A673 (cell line): ENCODE data around the gene SLIT2. TPM values are rescaled to one million over a fixed set of nuclear protein-coding genes. Genes with fewer than 3 reads are reported as not detected.

Experiments used
- BruUV-seq: library from RNA; stranded (reverse); fragments of 400-500 nt; replicated peaks from 2 replicates; lab custom pipeline; 2021; lab: Mats Ljungman, UMichigan
- CTCF ChIA-PET: fragments of 300-600 bp; sonication (Branson Sonifier 250); formaldehyde crosslinking; loops from one replicate; lab custom pipeline; 2022; ENCODE audit warnings: antibody characterized with exemption; lab: Charles Lee
- POLR2A ChIA-PET: fragments of 300-600 bp; sonication (Branson Sonifier 250); formaldehyde crosslinking; loops from one replicate; lab custom pipeline; 2022; ENCODE audit warnings: antibody characterized with exemption; ENCODE audit not compliant: low non-redundant PET; lab: Charles Lee
- DNase-seq: peaks from one replicate; pipeline ENCODE4 v3.0.0-alpha.2; 2015; ENCODE audit warnings: low spot score
- H3K27ac ChIP-seq: fragments of 200-600 bp; sonication (generic); 2 replicates; pipeline ENCODE4 v1.5.1; 2016; ENCODE audit warnings: mixed run types, low read depth, mild to moderate bottlenecking, mixed read lengths, antibody characterized with exemption, low read length; ENCODE audit not compliant: poor library complexity, severe bottlenecking
- H3K27me3 ChIP-seq: fragments of 200-600 bp; sonication (generic); replicated peaks from 2 replicates; pipeline ENCODE4 v1.6.1; 2017; ENCODE audit warnings: mixed run types, low read depth, mild to moderate bottlenecking, mixed read lengths, antibody characterized with exemption, low read length; ENCODE audit not compliant: insufficient read depth, poor library complexity
- H3K36me3 ChIP-seq: fragments of 200-600 bp; sonication (generic); 2 replicates; pipeline ENCODE4 v1.6.1; 2016; ENCODE audit warnings: mixed run types, mild to moderate bottlenecking, mixed read lengths, antibody characterized with exemption, low read length; ENCODE audit not compliant: insufficient read depth, poor library complexity, severe bottlenecking
- H3K4me1 ChIP-seq: fragments of 200-600 bp; sonication (generic); 2 replicates; pipeline ENCODE4 v1.6.1; 2017; ENCODE audit warnings: mixed run types, mild to moderate bottlenecking, mixed read lengths, antibody characterized with exemption, low read length; ENCODE audit not compliant: insufficient read depth, poor library complexity, severe bottlenecking
- H3K4me3 ChIP-seq: fragments of 200-600 bp; sonication (generic); 2 replicates; pipeline ENCODE4 v1.5.1; 2016; ENCODE audit warnings: low read depth, mixed run types, mild to moderate bottlenecking, mixed read lengths, low read length; ENCODE audit not compliant: poor library complexity, severe bottlenecking
- H3K9me3 ChIP-seq: fragments of 200-600 bp; sonication (generic); 2 replicates; pipeline ENCODE4 v1.6.1; 2016; ENCODE audit warnings: mixed run types, low read depth, mild to moderate bottlenecking, mixed read lengths, antibody characterized with exemption, low read length; ENCODE audit not compliant: poor library complexity, severe bottlenecking
- CTCF ChIP-seq: fragments of 300-800, 200-600 bp; sonication (generic); conservative IDR thresholded peaks from 2 replicates; pipeline ENCODE4 v1.5.1; 2017; ENCODE audit warnings: low read depth, mild to moderate bottlenecking, antibody characterized with exemption, low read length, moderate library complexity, mixed read lengths
- EZH2 ChIP-seq: fragments of 200-600 bp; sonication (generic); IDR thresholded peaks from 2 replicates; pipeline ENCODE4 v1.6.1; 2017; ENCODE audit warnings: borderline replicate concordance, low read depth, mild to moderate bottlenecking, mixed read lengths, antibody characterized with exemption, low read length; ENCODE audit not compliant: poor library complexity, severe bottlenecking
- intact Hi-C: fragments of 100-400 bp; cut with micrococcal nuclease; formaldehyde crosslinking; loops from one replicate; pipeline ENCODE4 v1.10.0; 2022; ENCODE audit not compliant: unreplicated experiment
- total RNA-seq: library from RNA; stranded (reverse); gene quantifications from 2 replicates; pipeline ENCODE4 v1.2.3, GENCODE V29; 2021

SLIT2 gene
- total RNA-seq, 1 experiment from 2014 or later = 70.6 TPM

DNA sequence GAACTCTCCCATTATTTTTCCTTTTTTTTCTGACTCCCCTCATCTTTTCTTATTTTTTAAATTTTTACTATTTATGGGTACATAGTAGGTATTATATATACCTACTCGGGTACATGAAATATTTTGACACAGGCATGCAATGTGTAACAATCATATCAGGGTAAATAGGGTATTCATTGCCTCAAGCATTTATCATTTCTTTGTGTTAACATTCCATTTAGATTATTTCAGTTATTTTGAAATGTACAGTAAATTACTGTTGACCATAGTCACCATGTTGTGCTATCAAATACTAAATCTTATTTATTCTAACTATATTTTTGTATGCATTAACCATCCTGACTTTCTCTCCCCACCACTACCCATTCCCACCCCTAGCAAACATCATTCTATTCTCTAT, 33.8 kb upstream of the SLIT2 start:
- ChIA-PET POLR2A (no interaction called here), CTCF (no interaction called here)
- H3K4me1 ChIP-seq = no peaks in the 10 kb centered on the region
- no peak overlapping the region for H3K27ac ChIP-seq
- H3K27me3 ChIP-seq = no peaks in the 10 kb centered on the region
- no peaks in the 10 kb centered on the region for H3K36me3 ChIP-seq
- BruUV-seq = no TSS peak
- intact Hi-C loops = no loop called here
- no peak overlapping the region for H3K4me3 ChIP-seq
- H3K9me3 ChIP-seq = no peaks in the 10 kb centered on the region
- no peak for DNase-seq
- no peak for TF ChIP-seq CTCF
- no peak for TF ChIP-seq EZH2

DNA sequence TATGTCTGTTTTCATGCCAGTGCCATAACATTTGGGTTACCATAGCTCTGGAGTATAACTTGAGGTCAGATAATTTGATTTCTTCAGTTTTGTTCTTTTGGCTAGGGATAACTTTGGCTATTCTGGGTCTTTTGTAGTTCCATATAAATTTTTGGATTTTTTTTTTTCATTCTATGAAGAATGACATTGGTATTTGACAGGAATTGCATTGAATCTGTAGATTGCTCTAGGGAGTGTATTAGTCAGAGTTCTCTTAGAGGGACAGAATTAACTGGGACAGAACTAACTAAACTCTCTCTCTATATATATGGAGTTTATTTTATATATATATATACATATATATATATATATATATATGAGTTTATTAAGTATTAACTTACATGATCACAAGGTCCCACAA, 32.2 kb upstream of the SLIT2 start:
- intact Hi-C loops = no loop called here
- Histone ChIP-seq H3K27me3 (no peaks in the 10 kb centered on the region), H3K27ac (no peak overlapping the region), H3K4me3 (no peak overlapping the region), H3K36me3 (no peaks in the 10 kb centered on the region), H3K9me3 (peaks cover 8% of the 10 kb centered on the region), H3K4me1 (no peaks in the 10 kb centered on the region)
- CTCF ChIA-PET = no interaction called here
- POLR2A ChIA-PET = no interaction called here
- DNase-seq = no peak
- BruUV-seq = no TSS peak
- no peak for TF ChIP-seq EZH2
- TF ChIP-seq CTCF = no peak

DNA sequence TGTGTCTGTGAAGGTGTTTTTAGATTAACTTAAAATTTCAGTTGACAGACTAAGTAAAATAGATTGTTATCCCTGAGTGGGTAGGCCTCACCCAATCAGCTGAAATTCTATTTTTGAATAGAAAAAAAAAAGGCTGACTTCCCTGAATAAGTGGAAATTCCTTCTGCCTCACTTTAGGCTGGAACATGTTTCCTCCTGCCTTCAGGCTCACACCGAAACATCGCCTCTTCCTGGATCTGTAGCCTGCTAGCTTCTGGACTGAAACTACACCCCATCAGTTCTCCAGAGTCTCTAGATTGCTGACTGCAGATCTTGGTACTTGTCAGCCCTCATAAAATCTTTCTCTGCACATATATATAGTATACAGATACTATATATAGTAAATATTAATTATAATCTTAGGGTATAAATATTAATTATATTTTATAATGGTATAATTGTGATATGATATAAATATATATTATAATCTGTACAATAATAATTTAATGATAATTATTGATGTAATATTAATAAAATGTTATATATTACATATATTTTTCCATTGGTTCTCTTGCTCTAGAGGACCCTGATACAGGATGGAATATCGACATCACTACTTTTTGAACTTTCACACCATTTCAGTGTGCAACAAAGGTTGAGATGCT, 13.7 kb upstream of the SLIT2 start:
- intact Hi-C loops = no loop called here
- TF ChIP-seq EZH2 (no peak), CTCF (no peak)
- Histone ChIP-seq H3K4me1 (peaks cover 11% of the 10 kb centered on the region), H3K4me3 (no peak overlapping the region), H3K27ac (no peak overlapping the region), H3K27me3 (no peaks in the 10 kb centered on the region), H3K36me3 (no peaks in the 10 kb centered on the region), H3K9me3 (no peaks in the 10 kb centered on the region)
- no peak for DNase-seq
- ChIA-PET POLR2A (no interaction called here), CTCF (interaction anchor here (0.6 kb wide), 1 partner anchor 8 kb away, joined by 3 read pairs; no protein-coding TSS in a partner anchor)
- BruUV-seq = no TSS peak
